Thyroid gland (tissue), 4 donors: ENCODE measurements around the gene MS4A7. TPM values are rescaled to one million over a fixed set of nuclear protein-coding genes. Genes with fewer than 3 reads are reported as not detected.

Source experiments
- DNase-seq, 2 donors: peaks; one replicate each; pipeline ENCODE4 v3.0.0-alpha.2; 2019
- H3K27ac ChIP-seq, 3 donors: fragments of 200-600 bp; sonication (generic); 1 replicate in 2 of 3; 2 replicates in 1 of 3; pipeline ENCODE4 v1.5.1; 2016 to 2019; ENCODE audit warnings: mild to moderate bottlenecking in 1 of 3, moderate library complexity in 1 of 3
- H3K27me3 ChIP-seq: fragments of 200-600 bp; sonication (generic); one replicate; pipeline ENCODE4 v1.5.1; 2019
- H3K36me3 ChIP-seq, 2 donors: fragments of 200-600 bp; sonication (generic); one replicate each; pipeline ENCODE4 v1.5.1; 2016 to 2019
- H3K4me1 ChIP-seq, 2 donors: fragments of 200-600 bp; sonication (generic); one replicate each; pipeline ENCODE4 v1.5.1; 2017 to 2019
- H3K4me3 ChIP-seq, 3 donors: fragments of 200-600 bp; sonication (generic); replicated peaks in 1 of 3; 1 replicate in 2 of 3; 2 replicates in 1 of 3; pipeline ENCODE4 v1.5.1; 2016; ENCODE audit warnings: mild to moderate bottlenecking in 1 of 3
- H3K9me3 ChIP-seq: fragments of 200-600 bp; sonication (generic); one replicate; pipeline ENCODE4 v1.5.1; 2017
- CTCF ChIP-seq, 6 experiments: fragments of 200-600 bp in 3 of 6; fragments of 450-650 bp in 3 of 6; sonication (generic) in 3 of 6; IDR thresholded peaks; one replicate each; pipeline ENCODE4 v1.5.1; 2016 to 2019; ENCODE audit warnings: antibody characterized with exemption in 6 of 6, mild to moderate bottlenecking in 2 of 6, inconsistent platforms in 1 of 6, moderate library complexity in 1 of 6
- POLR2A ChIP-seq, 2 donors: fragments of 450-650 bp; IDR thresholded peaks; one replicate each; pipeline ENCODE4 v1.6.1; 2017; ENCODE audit warnings: antibody characterized with exemption in 2 of 2, mild to moderate bottlenecking in 2 of 2, moderate library complexity in 1 of 2
- WGBS, 2 donors: methylation state at CpG; one replicate each; pipeline ENCODE4 v1.1.5; 2017; 5-methylcytosine and 5-hydroxymethylcytosine counted together
- intact Hi-C: fragments of 100-400 bp; cut with DNase I; formaldehyde crosslinking; loops from one replicate; pipeline ENCODE4 v1.15.1; 2023
- total RNA-seq, 4 donors: library from RNA; depleted of rRNA; stranded (reverse); fragments of >200 nt; gene quantifications; one replicate each; pipeline ENCODE4 v1.2.3, GENCODE V29; 2016

Gene MS4A7
- total RNA-seq, 4 donors from 2014 or later, result 6.1 to 44.2 (median 7.0) TPM

DNA sequence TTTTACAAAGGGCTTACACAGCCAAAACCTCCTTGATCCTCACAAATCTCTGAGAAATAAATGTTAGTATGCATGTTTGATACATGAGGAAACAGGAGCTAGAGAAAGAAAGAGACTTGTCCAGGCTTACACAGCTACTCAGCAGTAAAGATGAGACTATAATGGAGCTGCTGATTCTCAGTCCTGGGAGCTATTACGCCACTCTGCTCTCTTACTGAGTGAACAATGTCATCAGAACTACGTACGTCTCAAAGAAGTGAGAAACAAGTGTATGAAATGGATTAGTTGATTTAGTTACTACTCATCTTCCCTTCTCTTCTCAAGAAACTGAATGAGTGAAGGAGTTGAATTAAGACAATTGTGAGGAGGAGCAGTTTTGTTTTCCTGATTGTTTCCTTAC, 39.0 kb upstream of the MS4A7 start:
- H3K4me1 ChIP-seq, result no peaks in the 10 kb centered on the region
- TF ChIP-seq CTCF (IDR thresholded peaks at IDR 0.05) (no peak), POLR2A (IDR thresholded peaks at IDR 0.05) (no peak)
- no peak overlapping the region for H3K27ac ChIP-seq
- H3K36me3 ChIP-seq, result no peaks in the 10 kb centered on the region
- no peaks in the 10 kb centered on the region for H3K27me3 ChIP-seq
- intact Hi-C loops, result no loop called here
- H3K9me3 ChIP-seq, result no peaks in the 10 kb centered on the region
- DNase-seq, result no peak
- H3K4me3 ChIP-seq, result no peak overlapping the region
- 40 to 71% methylated on average over 3 of the region's 3 CpGs for WGBS, 2 donors

DNA sequence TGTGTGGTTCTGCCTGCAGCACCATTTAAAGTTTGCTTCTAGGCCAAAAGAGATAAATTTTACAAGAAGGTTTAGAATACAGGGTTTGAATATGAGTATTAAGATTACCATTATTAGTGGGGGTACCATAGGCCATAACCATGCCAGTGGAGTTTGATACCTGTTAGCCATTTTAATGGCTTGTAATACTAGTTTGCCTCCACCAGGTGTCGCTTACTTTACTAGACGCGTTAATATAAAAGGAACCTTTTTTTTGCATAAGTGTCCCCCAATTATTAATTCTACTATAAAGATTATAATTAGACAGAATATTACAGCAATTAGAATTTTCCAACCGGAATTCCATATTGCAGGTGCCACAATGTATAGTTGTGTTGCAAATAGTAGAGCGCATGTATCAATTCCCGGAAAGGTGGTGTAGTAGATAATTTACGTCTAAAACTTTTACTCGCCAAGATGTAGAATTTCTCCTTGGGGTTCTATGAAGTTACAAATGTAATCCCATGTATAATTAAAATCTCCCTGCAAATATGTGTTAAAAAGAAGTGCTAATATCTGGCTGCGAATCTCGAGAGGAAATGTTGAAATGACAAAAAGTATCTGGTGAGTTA, 35.1 kb upstream of the MS4A7 start:
- intact Hi-C loops, result no loop called here
- H3K4me1 ChIP-seq, result no peaks in the 10 kb centered on the region
- H3K36me3 ChIP-seq, result no peaks in the 10 kb centered on the region
- no peak overlapping the region for H3K4me3 ChIP-seq
- WGBS, 2 donors, result 68 to 71% methylated on average over 10 of the region's 10 CpGs
- DNase-seq, result no peak
- TF ChIP-seq CTCF (IDR thresholded peaks at IDR 0.05), result peak in 2 of 6 experiments; percentile 15 to 50
- no peak for TF ChIP-seq POLR2A (IDR thresholded peaks at IDR 0.05)
- no peaks in the 10 kb centered on the region for H3K9me3 ChIP-seq
- H3K27ac ChIP-seq, result no peak overlapping the region
- H3K27me3 ChIP-seq, result no peaks in the 10 kb centered on the region

DNA sequence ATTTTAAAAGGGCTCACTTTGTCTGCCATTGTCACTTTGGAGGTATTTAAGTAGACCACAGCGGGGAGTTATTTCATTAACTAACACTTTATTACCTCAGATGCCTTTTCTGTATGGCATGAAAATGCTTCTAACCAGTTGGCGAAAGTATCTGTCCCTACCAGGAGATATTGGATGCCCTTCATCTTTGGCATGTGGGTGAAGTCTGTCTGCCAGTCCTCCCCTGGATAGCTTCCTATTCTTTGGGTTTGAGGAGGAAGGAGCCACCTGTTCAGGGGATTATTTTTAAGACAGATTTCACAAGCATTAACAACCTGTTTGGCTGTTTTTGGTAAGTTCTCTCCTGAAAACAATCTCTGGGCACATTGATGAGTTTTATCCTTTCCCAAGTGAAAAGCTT, 34.2 kb upstream of the MS4A7 start:
- Histone ChIP-seq H3K27me3 (no peaks in the 10 kb centered on the region), H3K4me3 (no peak overlapping the region), H3K9me3 (no peaks in the 10 kb centered on the region), H3K4me1 (no peaks in the 10 kb centered on the region), H3K27ac (no peak overlapping the region), H3K36me3 (no peaks in the 10 kb centered on the region)
- WGBS, 2 donors, result 96 to 98% methylated on average over 2 of the region's 2 CpGs
- no peak for DNase-seq
- TF ChIP-seq CTCF (IDR thresholded peaks at IDR 0.05) (no peak), POLR2A (IDR thresholded peaks at IDR 0.05) (no peak)
- intact Hi-C loops, result no loop called here

DNA sequence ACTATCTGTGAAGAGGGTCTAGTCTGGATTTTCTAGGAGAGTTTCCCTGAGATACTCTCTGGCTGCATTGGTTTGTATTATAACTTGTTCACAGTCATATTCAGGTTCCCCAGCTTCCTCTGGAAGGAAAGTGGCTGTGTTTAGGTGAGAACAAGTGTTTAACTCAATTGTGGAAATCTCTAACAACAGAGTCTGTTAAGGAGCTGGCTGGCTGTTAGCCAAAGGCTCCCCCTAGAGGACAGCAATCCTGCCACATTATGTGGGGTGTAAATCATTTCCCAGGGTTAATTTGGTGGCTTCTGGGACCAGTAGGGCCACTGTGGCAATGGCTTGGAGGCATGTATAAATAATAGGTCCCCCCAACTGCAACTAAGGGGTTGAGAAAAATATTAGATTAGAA, 32.8 kb upstream of the MS4A7 start:
- intact Hi-C loops, result no loop called here
- Histone ChIP-seq H3K4me1 (no peaks in the 10 kb centered on the region), H3K4me3 (no peak overlapping the region), H3K9me3 (no peaks in the 10 kb centered on the region), H3K27ac (no peak overlapping the region), H3K27me3 (no peaks in the 10 kb centered on the region), H3K36me3 (no peaks in the 10 kb centered on the region)
- TF ChIP-seq CTCF (IDR thresholded peaks at IDR 0.05) (no peak), POLR2A (IDR thresholded peaks at IDR 0.05) (no peak)
- peak; percentile 9 to 11 for DNase-seq

GRCh38 chr11:60347084-60347797, 31.1 kb upstream of the MS4A7 start:
- Histone ChIP-seq H3K4me1 (no peaks in the 10 kb centered on the region), H3K27ac (no peak overlapping the region), H3K4me3 (no peak overlapping the region), H3K36me3 (no peaks in the 10 kb centered on the region), H3K27me3 (no peaks in the 10 kb centered on the region), H3K9me3 (no peaks in the 10 kb centered on the region)
- intact Hi-C loops, result no loop called here
- TF ChIP-seq CTCF (IDR thresholded peaks at IDR 0.05) (no peak), POLR2A (IDR thresholded peaks at IDR 0.05) (no peak)
- 91 to 92% methylated on average over 2 of the region's 2 CpGs for WGBS, 2 donors
- no peak for DNase-seq
